HL-60/S4 treated with phorbol 12-myristate 13-acetate at 8.2 ng/mL for 4 days and 3 days (cell line): Measurements from ENCODE around the gene HGD.

ENCODE experiments used
- in situ Hi-C: fragments of 300-500 bp; cut with MboI; formaldehyde crosslinking; loops from 2 replicates; pipeline ENCODE4 v1.15.0; 2022; ENCODE audit warnings: low sequenced_read_pairs

HGD gene

GRCh38 chr3:120596116-120596852 is 85.8 kb downstream of the HGD start, which contains the start of gene NDUFB4:
TSS of gene NDUFB4 (plus strand) at chr3:120596336. CDS start at chr3:120596360, 24 bp downstream.
- in situ Hi-C loops: no loop called here

- in situ Hi-C loops: no loop called here
These were observed 86.3 kb downstream of the HGD start for GRCh38 chr3:120595788-120596115.

GRCh38 chr3:120587332-120587975 is 94.6 kb downstream of the HGD start:
- in situ Hi-C loops: no loop called here
